Measurements from ENCODE around the gene SETD4.

Gene SETD4, protein sequence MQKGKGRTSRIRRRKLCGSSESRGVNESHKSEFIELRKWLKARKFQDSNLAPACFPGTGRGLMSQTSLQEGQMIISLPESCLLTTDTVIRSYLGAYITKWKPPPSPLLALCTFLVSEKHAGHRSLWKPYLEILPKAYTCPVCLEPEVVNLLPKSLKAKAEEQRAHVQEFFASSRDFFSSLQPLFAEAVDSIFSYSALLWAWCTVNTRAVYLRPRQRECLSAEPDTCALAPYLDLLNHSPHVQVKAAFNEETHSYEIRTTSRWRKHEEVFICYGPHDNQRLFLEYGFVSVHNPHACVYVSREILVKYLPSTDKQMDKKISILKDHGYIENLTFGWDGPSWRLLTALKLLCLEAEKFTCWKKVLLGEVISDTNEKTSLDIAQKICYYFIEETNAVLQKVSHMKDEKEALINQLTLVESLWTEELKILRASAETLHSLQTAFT

DNA sequence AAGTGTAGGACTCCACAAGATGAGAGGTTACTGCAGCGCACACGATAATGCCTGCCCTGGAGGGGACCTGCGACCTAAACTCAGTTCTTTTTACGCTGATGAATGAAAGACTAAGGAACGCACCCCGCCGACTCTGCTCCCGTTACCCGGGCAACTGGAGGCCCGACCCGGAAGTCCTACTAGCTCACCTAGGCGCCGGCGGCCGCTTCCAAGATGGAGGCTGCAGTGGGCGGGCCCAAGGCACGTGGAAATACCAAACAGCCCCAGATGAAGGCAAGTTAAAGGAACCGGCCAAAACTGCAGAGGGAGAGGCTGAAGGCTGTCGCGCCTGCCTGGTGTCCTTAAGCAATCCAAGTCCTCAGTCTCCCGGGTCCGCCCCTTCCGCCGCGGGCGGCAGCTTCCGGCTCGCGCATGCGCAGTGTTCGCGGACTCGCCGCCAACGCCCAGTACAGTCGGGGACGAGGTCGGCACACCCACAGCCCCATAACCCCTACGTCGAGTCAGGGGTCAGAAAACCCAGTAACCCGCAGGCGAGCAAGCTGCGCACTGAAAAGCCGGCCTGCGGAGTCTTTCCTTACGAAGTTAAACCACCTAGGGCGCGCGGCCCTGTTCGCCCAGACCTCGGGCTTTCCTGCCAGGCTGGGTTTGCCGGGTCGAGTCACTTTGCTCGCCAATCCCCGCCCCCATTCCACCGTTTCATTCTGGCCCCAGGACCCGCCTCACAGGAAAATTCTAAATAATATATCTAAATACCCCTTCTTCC is at the start of gene SETD4:
Gene SETD4 (minus strand): TSS at position 368 of the 763 bp plus-strand sequence. CDS start 1,638 bp downstream, outside the sequence.
- H3K4me3 ChIP-seq: peak within 1 kb of the TSS; percentile 74 to 83
- no peaks in the 10 kb centered on the region for H3K27me3 ChIP-seq
- peaks cover 16 to 30% (median 19%) of the 10 kb centered on the region in 3 donors for H3K36me3 ChIP-seq
- H3K4me1 ChIP-seq: peaks cover 0 to 16% (median 10%) of the 10 kb centered on the region in 4 donors
- TF ChIP-seq, protein P1, sequence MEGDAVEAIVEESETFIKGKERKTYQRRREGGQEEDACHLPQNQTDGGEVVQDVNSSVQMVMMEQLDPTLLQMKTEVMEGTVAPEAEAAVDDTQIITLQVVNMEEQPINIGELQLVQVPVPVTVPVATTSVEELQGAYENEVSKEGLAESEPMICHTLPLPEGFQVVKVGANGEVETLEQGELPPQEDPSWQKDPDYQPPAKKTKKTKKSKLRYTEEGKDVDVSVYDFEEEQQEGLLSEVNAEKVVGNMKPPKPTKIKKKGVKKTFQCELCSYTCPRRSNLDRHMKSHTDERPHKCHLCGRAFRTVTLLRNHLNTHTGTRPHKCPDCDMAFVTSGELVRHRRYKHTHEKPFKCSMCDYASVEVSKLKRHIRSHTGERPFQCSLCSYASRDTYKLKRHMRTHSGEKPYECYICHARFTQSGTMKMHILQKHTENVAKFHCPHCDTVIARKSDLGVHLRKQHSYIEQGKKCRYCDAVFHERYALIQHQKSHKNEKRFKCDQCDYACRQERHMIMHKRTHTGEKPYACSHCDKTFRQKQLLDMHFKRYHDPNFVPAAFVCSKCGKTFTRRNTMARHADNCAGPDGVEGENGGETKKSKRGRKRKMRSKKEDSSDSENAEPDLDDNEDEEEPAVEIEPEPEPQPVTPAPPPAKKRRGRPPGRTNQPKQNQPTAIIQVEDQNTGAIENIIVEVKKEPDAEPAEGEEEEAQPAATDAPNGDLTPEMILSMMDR (IDR thresholded peaks at IDR 0.05): no peak
- DNase-seq: peak; percentile 89 to 95
- intact Hi-C loops (cut with DNase I; ENCODE audit: low total_unique reads): loop anchor here (10.0 kb wide), 1 partner anchor 264 kb away; the partner anchor contains the start of gene MORC3
- H3K27ac ChIP-seq: peak within 1 kb of the TSS; percentile 94
- H3K9me3 ChIP-seq: no peaks in the 10 kb centered on the region

DNA sequence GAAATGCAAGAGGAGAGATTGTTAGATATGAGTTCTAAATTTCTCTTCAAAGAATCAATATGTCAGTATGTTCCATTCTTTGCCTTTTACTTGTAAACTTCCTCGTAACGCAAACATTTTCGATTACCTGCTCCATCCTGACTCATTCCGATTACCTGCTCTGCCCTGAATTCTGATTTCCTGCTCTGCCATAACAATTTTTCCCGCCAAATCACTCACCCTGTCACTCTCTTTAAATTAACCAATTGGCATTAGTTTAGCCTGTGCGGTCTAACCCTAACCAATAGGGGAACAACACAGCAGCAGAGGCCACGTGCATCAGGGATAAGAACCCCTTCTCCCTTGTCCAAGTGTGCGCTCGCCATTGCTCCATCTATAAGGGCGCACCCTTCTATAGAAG is 49.5 kb upstream of the SETD4 start:
- Histone ChIP-seq H3K27ac (no peak overlapping the region), H3K9me3 (no peaks in the 10 kb centered on the region), H3K27me3 (peaks cover 0 to 4% of the 10 kb centered on the region in 2 donors), H3K4me3 (no peak overlapping the region), H3K36me3 (no peaks in the 10 kb centered on the region), H3K4me1 (peaks cover 0 to 11% (median 0%) of the 10 kb centered on the region in 4 donors)
- TF ChIP-seq, protein P1 (IDR thresholded peaks at IDR 0.05): no peak
- intact Hi-C loops (cut with DNase I; ENCODE audit: low total_unique reads): loop anchor here (10.0 kb wide), 1 partner anchor 55 kb away; no protein-coding TSS in a partner anchor
- no peak for DNase-seq

GRCh38 chr21:36105327-36105842 is 45.1 kb upstream of the SETD4 start:
- Histone ChIP-seq H3K9me3 (no peaks in the 10 kb centered on the region), H3K36me3 (no peaks in the 10 kb centered on the region), H3K4me3 (no peak overlapping the region), H3K4me1 (peaks cover 0 to 5% (median 0%) of the 10 kb centered on the region in 4 donors), H3K27ac (no peak overlapping the region), H3K27me3 (peaks cover 0 to 10% of the 10 kb centered on the region in 2 donors)
- intact Hi-C loops (cut with DNase I; ENCODE audit: low total_unique reads): no loop called here
- DNase-seq: no peak
- TF ChIP-seq, protein P1 (IDR thresholded peaks at IDR 0.05): no peak

GRCh38 chr21:36104317-36105300 is 44.3 kb upstream of the SETD4 start:
- Histone ChIP-seq H3K4me1 (peaks cover 0 to 5% (median 0%) of the 10 kb centered on the region in 4 donors), H3K27ac (no peak overlapping the region), H3K36me3 (no peaks in the 10 kb centered on the region), H3K9me3 (no peaks in the 10 kb centered on the region), H3K27me3 (peaks cover 0 to 10% of the 10 kb centered on the region in 2 donors), H3K4me3 (peak overlapping the region in 1 of 2 donors; percentile 24)
- TF ChIP-seq, protein P1 (IDR thresholded peaks at IDR 0.05): peak; percentile 34 to 41
- peak in 1 of 2 donors; percentile 43 for DNase-seq
- intact Hi-C loops (cut with DNase I; ENCODE audit: low total_unique reads): no loop called here
